ENCODE data around the gene PTPRM. TPM values are rescaled to one million over a fixed set of nuclear protein-coding genes. Genes with fewer than 3 reads are reported as not detected.
"Not testable (repeated sequence)": the region's sequence is repeated elsewhere in the genome, so short reads cannot be mapped to it uniquely, and the experiment has no call there.

The PTPRM gene
- total RNA-seq, 1 experiment from 2014 or later = 37.3 TPM

GRCh38 chr18:7945882-7946281 is 378.8 kb downstream of the PTPRM start:
- DNase-seq (ENCODE audit: low spot score) = peak; percentile 77

GRCh38 chr18:7946734-7947377 is 379.7 kb downstream of the PTPRM start:
- DNase-seq (ENCODE audit: low spot score) = peak; percentile 88

GRCh38 chr18:7950380-7951136 is 383.4 kb downstream of the PTPRM start:
- DNase-seq (ENCODE audit: low spot score) = peak; percentile 77

GRCh38 chr18:7953095-7953958 is 386.2 kb downstream of the PTPRM start:
- no peak for DNase-seq (ENCODE audit: low spot score)

GRCh38 chr18:7954238-7954637 is 387.1 kb downstream of the PTPRM start:
- DNase-seq (ENCODE audit: low spot score) = no peak

GRCh38 chr18:7955175-7955574 is 388.1 kb downstream of the PTPRM start:
- no peak for DNase-seq (ENCODE audit: low spot score)

GRCh38 chr18:7957297-7957696 is 390.2 kb downstream of the PTPRM start:
- DNase-seq (ENCODE audit: low spot score) = no peak

GRCh38 chr18:7958081-7958896 is 391.2 kb downstream of the PTPRM start:
- no peak for DNase-seq (ENCODE audit: low spot score)

GRCh38 chr18:7958897-7959146 is 391.7 kb downstream of the PTPRM start:
- no peak for DNase-seq (ENCODE audit: low spot score)

GRCh38 chr18:7966682-7967081 is 399.6 kb downstream of the PTPRM start:
- DNase-seq (ENCODE audit: low spot score) = not testable (repeated sequence)

- DNase-seq (ENCODE audit: low spot score) = no peak
Measured at GRCh38 chr18:7974200-7974874, 407.2 kb downstream of the PTPRM start.

- DNase-seq (ENCODE audit: low spot score) = no peak
Measured at GRCh38 chr18:7977897-7978296, 410.8 kb downstream of the PTPRM start.

- no peak for DNase-seq (ENCODE audit: low spot score)
Measured at GRCh38 chr18:7978834-7979233, 411.7 kb downstream of the PTPRM start.

- DNase-seq (ENCODE audit: low spot score) = no peak
Measured at GRCh38 chr18:7979714-7980113, 412.6 kb downstream of the PTPRM start.

- no peak for DNase-seq (ENCODE audit: low spot score)
Measured at GRCh38 chr18:7980136-7980535, 413.0 kb downstream of the PTPRM start.

- DNase-seq (ENCODE audit: low spot score) = no peak
Measured at GRCh38 chr18:7980656-7981055, 413.5 kb downstream of the PTPRM start.

GRCh38 chr18:7982216-7982615 is 415.1 kb downstream of the PTPRM start:
- no peak for DNase-seq (ENCODE audit: low spot score)

GRCh38 chr18:7987284-7987976 is 420.3 kb downstream of the PTPRM start:
- DNase-seq (ENCODE audit: low spot score) = no peak

- DNase-seq (ENCODE audit: low spot score) = no peak
Measured at GRCh38 chr18:7990670-7991069, 423.6 kb downstream of the PTPRM start.

GRCh38 chr18:8001711-8002301 is 434.7 kb downstream of the PTPRM start:
- DNase-seq (ENCODE audit: low spot score) = no peak

Measured in H4 (cell line).